HG03342 (cell line): Measurements from ENCODE around the gene ICAM2.
"Not testable (repeated sequence)": the region's sequence is repeated elsewhere in the genome, so short reads cannot be mapped to it uniquely, and the experiment has no call there.

Source experiments
- ATAC-seq: cut with Tn5 transposase; IDR thresholded peaks from one replicate; pipeline ENCODE4 v1.9.1; 2021; ENCODE audit warnings: mild to moderate bottlenecking, moderate library complexity; ENCODE audit not compliant: unreplicated experiment

The ICAM2 gene

DNA sequence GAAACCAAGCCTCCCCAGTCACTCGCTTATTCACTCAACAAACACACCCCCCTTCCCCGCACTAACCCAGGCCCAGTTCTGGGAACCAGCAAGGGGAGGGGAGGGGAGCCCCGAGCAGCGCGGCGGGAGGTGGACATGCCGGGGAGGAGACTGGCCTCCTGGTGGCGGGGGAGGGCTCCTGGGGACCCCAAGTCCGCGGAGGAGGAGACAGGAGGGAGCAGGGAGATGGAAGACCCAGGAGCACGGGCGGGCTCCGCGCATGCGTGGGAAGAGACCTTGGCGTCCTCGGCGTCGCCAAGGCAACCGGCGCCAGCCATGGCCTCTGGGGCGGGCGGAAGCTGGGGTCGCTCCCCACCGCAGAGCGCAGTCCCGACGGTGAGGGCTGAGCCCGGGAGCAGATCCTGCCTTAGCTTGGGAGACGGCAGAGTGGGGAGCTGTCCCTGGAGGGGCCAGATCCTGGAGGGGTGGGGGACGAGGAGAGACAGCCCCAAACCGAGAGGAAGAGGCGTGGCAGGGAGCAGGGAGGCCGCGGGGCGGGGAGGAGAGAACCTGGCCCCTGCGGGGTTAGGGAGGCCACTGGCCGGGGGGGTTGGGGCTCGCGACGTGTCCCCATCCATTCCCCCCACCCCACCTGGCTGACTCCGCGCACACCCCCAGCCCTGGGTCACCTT is 22.2 kb downstream of the ICAM2 start, which contains the start of gene PRR29:
TSS of gene PRR29 (plus strand) at position 302 of the 671 bp plus-strand sequence. CDS start at position 316, 14 bp downstream.
- ATAC-seq: peak; percentile 62

DNA sequence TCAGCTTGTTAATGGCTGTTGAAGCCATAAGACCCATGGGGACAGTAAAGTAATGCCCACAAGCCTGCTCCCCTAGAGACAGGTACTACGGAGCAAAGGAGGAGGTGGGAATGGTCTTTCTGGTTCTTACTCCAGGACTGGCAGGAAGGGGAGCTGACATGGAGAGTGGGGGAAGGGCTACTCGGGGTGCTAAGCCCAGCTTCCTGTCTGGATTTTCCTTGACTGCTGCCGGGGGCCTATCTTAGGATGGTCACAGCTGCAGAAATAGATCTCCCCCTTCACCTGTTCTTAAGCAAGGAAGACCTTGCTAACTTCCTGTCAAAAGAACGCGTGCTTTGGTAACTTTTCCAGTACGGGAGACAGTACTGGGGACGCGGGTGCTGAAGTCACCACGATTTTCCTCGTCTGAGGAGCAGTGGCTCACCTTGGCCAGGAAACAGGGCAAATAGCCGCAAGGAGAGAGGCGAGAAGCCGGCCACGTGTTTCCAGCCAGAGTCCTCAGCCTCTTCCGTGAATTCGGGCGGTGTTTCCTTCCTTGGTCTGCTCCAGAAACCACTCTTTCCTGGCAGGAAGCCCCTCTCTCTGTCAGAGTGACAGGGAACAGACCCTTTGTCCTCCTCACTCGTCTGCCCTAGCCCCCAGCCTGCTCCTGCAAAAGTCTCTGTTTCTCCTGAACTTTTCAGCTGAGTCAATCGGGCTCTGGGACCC is 22.9 kb downstream of the ICAM2 start:
- no peak for ATAC-seq

DNA sequence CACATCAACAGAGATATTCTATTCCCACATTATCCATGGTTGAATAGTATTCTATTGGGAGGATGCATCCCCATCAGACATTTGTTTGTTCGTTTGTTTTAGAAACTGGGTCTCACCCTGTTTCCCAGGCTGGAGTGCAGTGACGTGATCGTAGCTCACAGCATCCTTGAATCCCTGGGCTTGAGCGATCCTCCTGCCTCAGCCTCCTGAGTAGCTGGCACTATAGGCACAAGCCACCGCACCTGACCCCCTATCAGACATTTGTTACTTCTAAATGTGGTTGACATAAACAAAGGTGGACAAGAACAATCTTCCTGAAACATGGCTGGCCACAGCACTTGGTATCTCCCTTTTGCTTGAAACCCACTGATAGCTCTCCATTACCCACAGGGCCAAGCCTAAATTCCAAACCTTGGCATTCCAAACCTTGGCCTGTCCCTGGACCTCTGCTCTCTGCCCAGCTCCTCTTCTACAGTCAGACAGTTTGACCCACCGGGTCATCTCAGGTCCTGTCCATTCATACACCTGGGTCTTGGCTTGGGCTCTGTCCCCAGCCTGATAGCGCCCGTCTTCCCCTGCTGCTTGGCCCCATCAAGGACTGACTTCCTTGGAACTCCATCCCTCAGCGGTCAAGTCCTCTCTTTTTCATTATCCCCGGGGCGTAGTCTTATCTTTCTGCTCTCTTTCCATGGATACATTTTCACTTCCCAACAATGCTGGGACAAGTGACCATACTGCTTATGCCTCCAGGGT is 23.8 kb downstream of the ICAM2 start:
- no peak for ATAC-seq

DNA sequence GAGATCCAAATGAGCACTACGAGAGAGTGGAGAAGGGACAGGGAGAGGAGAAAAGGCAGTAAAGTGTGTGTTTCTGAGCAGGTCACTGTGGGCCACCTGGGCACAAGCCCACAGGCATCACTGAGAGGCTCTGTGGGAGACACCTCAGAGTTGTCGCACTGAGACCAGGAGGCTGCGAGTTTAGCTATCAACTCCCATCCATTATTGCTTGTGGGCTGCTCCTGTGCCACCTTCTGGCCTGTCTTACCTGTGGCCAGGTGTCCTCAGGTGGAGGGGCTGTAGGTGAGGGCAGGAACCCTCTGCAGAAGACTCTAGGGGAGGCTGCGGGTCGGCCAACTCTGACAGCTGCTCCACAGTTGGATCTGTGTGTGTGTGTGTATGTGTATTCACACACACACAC is 24.8 kb downstream of the ICAM2 start:
- ATAC-seq: no peak

DNA sequence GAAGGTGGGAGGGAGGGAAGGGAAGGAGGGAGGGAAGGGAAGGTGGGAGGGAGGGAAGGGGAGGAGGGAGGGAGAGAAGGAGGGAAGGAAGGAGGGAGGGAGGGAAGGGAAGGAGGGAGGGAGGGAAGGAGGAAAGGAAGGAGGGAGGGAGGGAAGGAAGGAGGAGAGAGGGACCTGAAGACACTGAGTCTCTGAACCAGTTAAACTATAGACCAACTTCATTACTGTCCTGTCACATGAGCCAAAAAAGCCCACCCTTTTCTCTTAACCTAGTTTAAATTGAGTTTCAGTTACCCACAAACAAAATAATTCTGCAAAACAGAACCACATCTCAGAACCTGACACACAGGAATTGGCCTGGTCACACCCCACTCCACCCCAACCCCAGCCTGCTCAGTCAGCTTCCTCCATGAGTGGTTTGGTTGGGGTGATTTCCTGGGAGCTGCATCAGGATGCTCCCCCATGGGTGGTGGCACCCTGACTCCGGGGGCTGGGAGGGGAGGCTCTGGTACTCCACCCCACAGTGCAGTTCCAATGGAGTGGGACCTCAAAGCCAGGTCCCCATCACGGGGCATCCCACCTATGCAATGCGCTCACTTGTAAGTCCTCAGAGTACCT is 27.0 kb downstream of the ICAM2 start:
- ATAC-seq: no peak

DNA sequence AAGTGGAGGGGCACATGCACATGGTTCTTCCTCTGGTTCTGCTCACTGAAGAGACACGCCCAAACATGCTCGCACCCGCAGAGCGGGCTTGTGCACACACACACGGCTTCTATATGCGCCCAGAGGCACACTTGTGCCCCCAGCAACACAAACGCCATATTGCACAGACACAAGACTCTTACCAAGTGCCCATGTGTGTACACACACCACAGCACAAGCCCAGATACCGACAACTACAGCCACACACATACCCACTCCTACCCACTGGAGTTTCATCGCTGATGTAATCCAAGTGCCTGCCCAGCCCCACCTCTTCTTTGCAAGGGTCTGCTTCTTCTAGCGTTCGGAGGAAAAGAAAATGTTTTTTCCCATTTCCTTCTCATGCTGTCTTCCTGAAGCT is 28.8 kb downstream of the ICAM2 start:
- ATAC-seq: no peak

DNA sequence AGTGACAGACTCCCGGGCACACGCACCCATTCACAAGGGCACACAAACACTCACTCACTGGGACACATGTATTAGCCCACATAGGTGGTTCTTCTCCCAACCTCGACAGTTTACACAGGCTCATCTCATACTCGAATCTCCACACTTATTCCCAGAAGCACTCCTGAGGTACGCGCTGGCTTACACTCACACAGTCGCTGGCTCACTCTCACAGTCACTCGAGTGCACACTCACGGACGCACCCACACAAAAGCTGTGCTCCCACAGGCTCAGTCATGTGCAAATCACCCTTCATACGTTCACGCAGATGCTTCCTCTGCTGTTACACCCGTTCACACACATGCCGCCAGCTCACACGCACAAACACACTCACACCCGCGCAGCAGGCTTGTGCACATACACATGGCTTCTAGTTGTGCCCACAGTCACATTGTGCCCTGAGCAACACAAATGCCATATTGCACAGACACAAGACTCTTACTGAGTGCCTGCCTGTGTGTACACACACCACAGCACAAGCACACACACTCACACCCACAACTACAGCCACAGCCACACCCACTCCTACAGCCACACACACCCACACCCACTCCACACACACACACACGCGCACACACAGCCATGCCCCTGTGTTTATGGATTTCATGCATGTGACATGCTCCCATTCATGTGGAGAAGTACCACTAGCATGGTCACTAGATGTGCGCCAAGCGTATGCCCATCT is 30.6 kb downstream of the ICAM2 start:
- ATAC-seq: no peak

DNA sequence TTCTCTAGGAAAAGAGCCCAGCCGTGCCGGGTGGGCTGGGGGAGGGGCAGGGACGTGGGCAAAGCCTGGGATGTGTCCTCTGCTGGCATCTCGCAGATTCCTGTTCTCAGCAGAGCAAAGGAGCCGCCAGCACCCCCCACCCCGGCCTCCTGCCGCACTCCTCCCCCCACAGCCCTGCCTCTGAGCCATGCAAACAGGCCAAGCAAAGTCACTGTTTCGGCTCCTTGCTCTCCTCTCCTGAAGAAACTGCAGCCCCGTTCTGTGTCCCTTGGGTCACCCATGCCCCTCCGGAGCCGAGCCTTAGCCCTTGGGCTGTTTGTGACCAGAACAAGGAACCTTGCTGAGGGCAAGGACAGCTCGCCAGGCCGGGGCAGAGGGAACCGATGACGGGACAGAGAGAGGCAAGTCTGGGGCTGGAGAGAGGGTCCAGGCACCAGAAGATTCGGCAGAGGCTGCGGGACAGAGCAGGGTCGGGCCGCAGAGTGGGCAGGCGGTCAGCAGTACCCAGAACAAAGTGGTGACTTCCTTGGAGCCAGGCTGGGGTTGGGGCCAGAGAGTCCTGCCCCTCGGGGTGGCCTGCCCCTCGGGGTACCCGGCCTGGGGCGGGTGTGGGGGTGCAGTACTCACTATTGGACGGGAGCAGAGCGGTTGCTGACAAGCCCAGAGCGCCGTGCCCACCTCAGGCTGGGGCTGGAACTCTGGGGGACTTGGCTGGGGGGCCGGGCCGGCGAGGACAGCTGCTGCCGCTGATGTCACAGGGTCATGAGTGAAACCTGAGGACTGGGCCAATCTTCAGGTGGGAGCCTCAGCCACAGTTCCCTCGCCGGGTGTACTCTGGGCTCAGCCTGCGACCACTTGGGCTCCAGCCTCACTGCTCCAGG is 31.5 kb downstream of the ICAM2 start:
- ATAC-seq: no peak

DNA sequence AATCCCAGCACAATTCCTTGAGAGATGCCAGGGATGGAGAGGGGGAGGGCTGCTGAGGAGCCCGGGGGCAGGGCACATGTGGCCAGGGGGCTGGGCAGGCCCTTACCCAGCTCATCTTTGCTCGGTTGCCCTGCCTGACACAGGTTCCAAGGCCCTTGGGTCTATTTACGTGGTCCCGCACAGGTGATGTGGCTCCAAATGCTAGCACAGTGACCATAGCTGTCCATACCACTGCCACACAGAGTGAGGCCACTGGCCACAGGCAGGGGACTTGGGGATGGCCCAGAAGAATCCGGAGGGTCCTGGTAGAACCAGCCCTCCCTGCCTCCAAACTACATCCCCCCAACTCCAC is 32.3 kb downstream of the ICAM2 start:
- no peak for ATAC-seq

DNA sequence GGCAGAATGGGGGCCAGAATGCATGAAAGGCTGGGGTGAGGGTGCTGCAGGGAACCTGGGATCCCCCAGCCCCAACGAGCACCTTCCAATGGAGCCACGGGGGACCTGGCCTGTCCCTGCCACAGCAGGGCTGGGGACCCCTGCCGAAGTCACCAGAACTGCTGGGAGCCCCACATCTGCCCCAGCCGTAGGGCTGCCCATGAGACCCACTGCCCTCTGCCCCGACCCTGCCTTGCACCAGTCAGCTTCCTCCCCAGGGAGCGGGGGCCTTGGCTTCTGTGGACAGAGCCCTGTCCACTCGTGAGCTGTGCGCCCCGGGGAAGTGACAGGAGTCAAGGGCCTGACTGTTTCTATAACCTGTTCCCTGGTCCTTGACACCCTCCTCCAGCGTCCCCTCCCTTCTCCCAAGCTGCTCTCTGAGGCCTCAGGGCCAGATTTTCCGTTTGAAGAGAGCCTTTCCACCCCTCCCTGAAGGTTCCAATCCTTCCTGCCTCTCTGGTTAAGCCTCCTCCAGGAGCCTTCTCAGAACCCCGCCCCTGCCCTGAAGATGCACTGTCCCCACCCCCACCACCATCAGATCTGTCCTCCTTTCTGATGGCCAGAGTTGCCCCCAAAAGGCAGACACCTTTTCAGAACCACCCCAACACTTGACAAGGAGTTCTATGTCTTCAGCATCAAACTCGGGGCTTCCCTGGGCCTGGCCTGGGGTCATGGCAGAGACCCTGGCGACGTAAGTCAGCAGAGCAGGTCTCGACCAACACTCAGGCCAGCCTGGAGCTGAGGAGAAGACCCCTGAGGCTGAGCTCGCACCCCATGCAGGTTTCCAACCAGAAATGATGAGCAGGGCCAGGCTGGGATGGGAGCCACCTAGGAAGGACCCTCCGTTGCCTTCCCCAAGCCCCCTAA is 33.0 kb downstream of the ICAM2 start:
- no peak for ATAC-seq

DNA sequence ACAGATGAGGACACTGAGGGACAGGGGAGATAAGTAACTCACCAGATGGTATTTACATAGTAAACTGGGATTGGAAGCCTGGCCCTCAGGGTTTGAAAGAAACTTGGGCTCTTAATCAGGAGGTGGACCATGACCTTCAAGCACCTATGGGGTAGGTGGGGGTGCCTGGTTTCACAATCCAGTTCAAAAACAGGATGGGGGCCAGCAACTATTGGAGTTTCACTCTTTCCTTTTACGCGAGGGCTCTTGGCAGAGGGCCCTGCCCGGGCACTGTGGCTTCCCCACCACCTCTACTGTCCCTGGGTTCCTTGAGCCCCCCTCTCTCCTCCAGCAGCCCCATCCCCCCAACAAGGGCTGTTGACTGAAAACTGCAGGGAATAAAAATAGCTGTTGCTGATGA is 33.6 kb downstream of the ICAM2 start:
- no peak for ATAC-seq

DNA sequence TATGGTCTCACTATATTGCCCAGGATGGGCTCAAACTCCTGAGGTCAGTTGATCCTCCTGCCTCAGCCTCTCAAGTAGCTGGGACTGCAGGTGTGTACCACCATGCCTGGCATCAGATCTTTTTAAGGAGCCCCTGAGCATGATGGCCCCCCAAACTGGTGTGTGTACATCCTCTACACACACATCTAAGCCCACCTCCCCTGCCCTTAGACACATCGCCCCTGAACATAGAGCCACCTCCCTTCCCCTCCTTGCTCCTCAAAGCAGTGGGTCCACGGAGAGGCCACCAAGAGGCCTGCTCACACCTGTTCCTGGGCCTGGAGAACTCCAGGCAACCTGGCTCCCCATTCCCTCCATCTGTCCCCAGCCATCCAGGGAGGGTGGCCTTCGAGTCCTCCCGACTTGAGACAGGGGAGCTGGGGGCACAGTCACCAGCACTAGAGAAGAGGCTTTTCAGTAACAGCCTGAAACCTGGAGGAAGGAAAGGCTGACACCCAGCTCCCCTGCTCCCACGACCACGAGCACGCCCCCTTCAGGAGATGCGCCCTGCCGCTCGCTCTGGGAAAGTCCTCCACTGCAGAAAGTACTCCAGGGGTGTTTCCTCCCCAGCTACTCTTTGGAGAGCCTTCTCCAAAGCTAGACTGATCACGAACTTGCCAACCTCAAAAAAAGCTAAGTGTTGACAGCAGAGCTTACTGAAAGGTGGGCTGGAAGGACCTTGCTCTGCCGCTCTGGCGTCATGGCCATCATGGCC is 34.9 kb downstream of the ICAM2 start:
- ATAC-seq: no peak

DNA sequence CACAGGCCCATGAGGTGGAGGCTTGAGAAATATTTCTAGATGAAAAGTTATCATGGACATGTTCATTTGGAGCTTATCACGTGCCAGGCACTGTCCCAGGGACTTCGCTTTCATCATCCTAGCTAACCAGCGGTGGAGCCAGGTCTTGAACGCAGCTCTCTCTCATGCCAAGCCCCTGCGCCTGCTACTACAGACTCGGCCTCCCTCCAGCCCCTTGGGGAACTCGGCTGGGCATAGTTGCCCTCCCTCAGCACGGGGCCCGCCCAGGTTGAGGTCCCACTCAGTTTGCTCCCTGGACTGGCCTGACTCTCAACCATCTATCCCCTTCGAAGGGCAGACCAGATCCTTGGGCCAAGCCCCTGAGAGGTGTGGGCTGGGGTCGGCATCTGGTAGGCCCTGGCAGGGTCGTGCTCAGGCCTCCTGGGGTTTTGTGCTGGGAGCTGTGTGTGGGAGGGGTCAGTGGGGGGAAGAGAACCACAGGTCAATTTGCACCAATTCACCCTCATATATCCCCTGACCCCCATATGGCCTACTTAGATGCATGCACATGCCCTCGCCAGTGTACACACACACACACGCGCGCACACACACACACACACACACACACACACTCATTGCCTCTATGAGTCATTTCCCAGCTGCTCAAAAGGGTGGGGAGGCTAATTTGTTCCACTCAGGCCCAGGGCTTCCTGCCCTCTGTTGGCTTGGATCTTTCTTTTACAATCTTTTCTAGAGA is 35.6 kb downstream of the ICAM2 start:
- ATAC-seq: no peak

DNA sequence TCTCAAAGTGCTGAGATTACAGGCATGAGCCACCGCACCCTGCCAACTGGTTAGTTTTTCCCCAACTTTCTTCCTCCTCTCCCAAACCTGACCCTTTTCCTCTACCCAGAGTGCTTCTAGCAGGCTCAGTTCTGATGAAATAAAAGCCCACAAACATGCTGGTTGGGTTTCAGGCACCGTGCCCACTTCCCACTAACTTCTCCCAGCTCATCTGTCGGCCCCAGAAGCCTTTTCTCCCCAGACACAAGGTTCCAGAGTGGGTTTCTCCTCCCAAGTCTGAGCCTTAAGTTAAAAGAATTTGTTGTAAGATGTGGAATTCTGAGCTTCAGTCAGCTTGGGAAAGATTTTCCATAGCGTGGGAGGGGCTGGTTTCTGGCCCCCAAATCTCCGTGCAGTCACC is 36.2 kb downstream of the ICAM2 start:
- ATAC-seq: no peak

DNA sequence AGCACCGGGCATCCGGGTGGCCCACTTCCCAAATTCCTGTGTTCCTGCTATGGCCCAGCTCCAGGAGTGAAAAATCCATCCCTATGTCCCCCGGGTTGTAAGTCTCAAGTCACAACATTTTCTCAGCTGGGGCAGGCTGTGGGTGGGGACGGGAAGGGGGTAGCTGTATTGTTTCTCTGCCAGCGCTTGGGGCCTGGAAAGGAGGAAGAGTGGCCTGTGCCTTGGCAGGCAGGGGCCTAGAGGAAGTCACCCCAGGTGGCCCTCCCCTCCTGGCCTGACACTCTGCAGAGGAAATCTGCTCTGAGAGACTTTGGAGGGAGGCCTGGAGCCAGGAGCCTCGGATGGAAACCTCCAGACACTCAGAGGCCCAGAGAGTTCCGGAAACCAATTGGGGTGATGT is 37.1 kb downstream of the ICAM2 start:
- ATAC-seq: no peak

DNA sequence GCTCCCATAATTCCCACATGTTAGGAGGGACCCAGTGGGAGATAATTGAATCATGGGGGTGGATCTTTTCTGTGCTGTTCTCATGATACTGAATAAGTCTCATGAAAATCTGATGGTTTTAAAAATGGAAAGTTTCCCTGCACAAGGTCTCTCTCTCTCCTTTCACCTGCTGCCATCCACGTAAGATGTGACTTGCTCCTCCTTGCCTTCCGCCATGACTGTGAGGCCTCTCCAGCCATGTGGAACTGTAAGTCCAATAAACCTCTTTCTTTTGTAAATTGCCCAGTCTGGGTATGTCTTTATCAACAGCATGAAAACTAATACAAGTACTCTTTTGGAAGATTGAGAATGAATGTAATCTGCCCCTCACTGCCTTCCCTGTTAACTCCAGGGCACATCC is 37.8 kb downstream of the ICAM2 start:
- ATAC-seq: not testable (repeated sequence)
